ENCODE data around the gene ESYT1. TPM values are rescaled to one million over a fixed set of nuclear protein-coding genes. Genes with fewer than 3 reads are reported as not detected.

Gene ESYT1
- total and polyA plus RNA-seq, 9 of the 15 experiments (the other 6 are each of a cell fraction or from before 2014, with no cell fraction given): 132 to 420 (median 164) TPM

GRCh38 chr12:56104109-56104814, 23.8 kb upstream of the ESYT1 start, which contains the start of gene PA2G4 (continued):
- TF ChIP-seq E2F1 (CRISPR knock-in tag; IDR thresholded peaks at IDR 0.05): peak; percentile 96
- TF ChIP-seq SMARCA5 (IDR thresholded peaks at IDR 0.05): no peak
- no peak for TF ChIP-seq RFX5 (IDR thresholded peaks at IDR 0.05; ENCODE audit: low read depth, low read length)
- TF ChIP-seq ZNF197 (CRISPR knock-in tag; IDR thresholded peaks at IDR 0.05; ENCODE audit: low read depth): peak; percentile 56; the same call in 1 of the 2 replicates
- TF ChIP-seq MEF2A (IDR thresholded peaks at IDR 0.05; ENCODE audit: control insufficient read depth, low read depth, low read length): no peak
- no peak for TF ChIP-seq NCOA1 (IDR thresholded peaks at IDR 0.05; ENCODE audit: low read depth)
- no peak for TF ChIP-seq CHAMP1 (IDR thresholded peaks at IDR 0.05)
- TF ChIP-seq ZNF408 (CRISPR knock-in tag; IDR thresholded peaks at IDR 0.05; ENCODE audit: low read depth): no peak
- TF ChIP-seq, protein P1, sequence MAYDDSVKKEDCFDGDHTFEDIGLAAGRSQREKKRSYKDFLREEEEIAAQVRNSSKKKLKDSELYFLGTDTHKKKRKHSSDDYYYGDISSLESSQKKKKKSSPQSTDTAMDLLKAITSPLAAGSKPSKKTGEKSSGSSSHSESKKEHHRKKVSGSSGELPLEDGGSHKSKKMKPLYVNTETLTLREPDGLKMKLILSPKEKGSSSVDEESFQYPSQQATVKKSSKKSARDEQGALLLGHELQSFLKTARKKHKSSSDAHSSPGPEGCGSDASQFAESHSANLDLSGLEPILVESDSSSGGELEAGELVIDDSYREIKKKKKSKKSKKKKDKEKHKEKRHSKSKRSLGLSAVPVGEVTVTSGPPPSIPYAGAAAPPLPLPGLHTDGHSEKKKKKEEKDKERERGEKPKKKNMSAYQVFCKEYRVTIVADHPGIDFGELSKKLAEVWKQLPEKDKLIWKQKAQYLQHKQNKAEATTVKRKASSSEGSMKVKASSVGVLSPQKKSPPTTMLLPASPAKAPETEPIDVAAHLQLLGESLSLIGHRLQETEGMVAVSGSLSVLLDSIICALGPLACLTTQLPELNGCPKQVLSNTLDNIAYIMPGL (CRISPR knock-in tag; IDR thresholded peaks at IDR 0.05): no peak
- peak; percentile 84 for TF ChIP-seq CREM (IDR thresholded peaks at IDR 0.05; ENCODE audit: low read depth)
- TF ChIP-seq BHLHE40 (IDR thresholded peaks at IDR 0.05; ENCODE audit: low read length): peak; percentile 68
- TF ChIP-seq, protein P2, sequence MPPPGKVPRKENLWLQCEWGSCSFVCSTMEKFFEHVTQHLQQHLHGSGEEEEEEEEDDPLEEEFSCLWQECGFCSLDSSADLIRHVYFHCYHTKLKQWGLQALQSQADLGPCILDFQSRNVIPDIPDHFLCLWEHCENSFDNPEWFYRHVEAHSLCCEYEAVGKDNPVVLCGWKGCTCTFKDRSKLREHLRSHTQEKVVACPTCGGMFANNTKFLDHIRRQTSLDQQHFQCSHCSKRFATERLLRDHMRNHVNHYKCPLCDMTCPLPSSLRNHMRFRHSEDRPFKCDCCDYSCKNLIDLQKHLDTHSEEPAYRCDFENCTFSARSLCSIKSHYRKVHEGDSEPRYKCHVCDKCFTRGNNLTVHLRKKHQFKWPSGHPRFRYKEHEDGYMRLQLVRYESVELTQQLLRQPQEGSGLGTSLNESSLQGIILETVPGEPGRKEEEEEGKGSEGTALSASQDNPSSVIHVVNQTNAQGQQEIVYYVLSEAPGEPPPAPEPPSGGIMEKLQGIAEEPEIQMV (tag; conservative IDR thresholded peaks at IDR 0.05; ENCODE audit: low read depth): peak; percentile 56; the same call in 1 of the 2 replicates
- TF ChIP-seq POLR2A (conservative IDR thresholded peaks at IDR 0.05): peak; percentile 94
- peak; percentile 92 for TF ChIP-seq ZNF766 (CRISPR knock-in tag; conservative IDR thresholded peaks at IDR 0.05)
- TF ChIP-seq TAF7 (tag; IDR thresholded peaks at IDR 0.05): no peak; the same call in 1 of the 2 replicates
- TF ChIP-seq MITF (IDR thresholded peaks at IDR 0.05): no peak
- peak; percentile 78 for TF ChIP-seq GABPA (tag; conservative IDR thresholded peaks at IDR 0.05; ENCODE audit: low read depth)
- TF ChIP-seq POLR2B (IDR thresholded peaks at IDR 0.05; ENCODE audit: low read depth, partially characterized antibody): peak; percentile 84
- no peak; the same call in 1 of the 2 replicates for TF ChIP-seq CTBP1 (IDR thresholded peaks at IDR 0.05; ENCODE audit: borderline replicate concordance)

Data from K562 (cell line).